Mesodermal cell (in vitro differentiated cells): ENCODE results near the gene CCDC74A. TPM values are rescaled to one million over a fixed set of nuclear protein-coding genes. Genes with fewer than 3 reads are reported as not detected.
"Not testable (repeated sequence)": the region's sequence is repeated elsewhere in the genome, so short reads cannot be mapped to it uniquely, and the experiment has no call there.

Experiments used
- H3K27ac ChIP-seq: 2 replicates; pipeline ENCODE4 v1.7.0; 2013; ENCODE audit warnings: mild to moderate bottlenecking, low read depth, low read length, moderate library complexity; ENCODE audit not compliant: severe bottlenecking
- H3K36me3 ChIP-seq: 2 replicates; pipeline ENCODE4 v1.7.1; 2013; ENCODE audit warnings: mild to moderate bottlenecking, low read length, moderate library complexity; ENCODE audit not compliant: control insufficient read depth, insufficient read depth
- H3K4me1 ChIP-seq: one replicate; pipeline ENCODE4 v1.7.1; 2013; ENCODE audit warnings: mild to moderate bottlenecking, low read length; ENCODE audit not compliant: insufficient read depth, control insufficient read depth, poor library complexity, severe bottlenecking
- H3K4me3 ChIP-seq: 2 replicates; pipeline ENCODE4 v1.7.0; 2013; ENCODE audit warnings: low read length, control low read depth, mild to moderate bottlenecking; ENCODE audit not compliant: insufficient read depth, poor library complexity, severe bottlenecking; ENCODE audit errors: extremely low read depth
- H3K9me3 ChIP-seq: 2 replicates; pipeline ENCODE4 v1.7.1; 2013; ENCODE audit warnings: mild to moderate bottlenecking, low read length, moderate library complexity; ENCODE audit not compliant: control insufficient read depth
- WGBS, 2 experiments: methylation state at CpG; one replicate each; pipeline ENCODE4 v1.1.5; 2013; ENCODE audit warnings: missing lambda C conversion rate in 2 of 2; ENCODE audit not compliant: insufficient coverage in 2 of 2; 5-methylcytosine and 5-hydroxymethylcytosine counted together
- polyA plus RNA-seq, 2 experiments: library from polyadenylated mRNA; stranded (reverse); fragments of 50-300 nt; gene quantifications; one replicate each; pipeline ENCODE4 v1.2.3, GENCODE V29; 2013

CCDC74A gene
- 52.0 TPM for polyA plus RNA-seq (2013, experiment 1 of 2)
- 41.9 TPM for polyA plus RNA-seq (2013, experiment 2 of 2)

- not testable (repeated sequence) for H3K27ac ChIP-seq, H3K4me1 ChIP-seq, H3K9me3 ChIP-seq, H3K36me3 ChIP-seq
- H3K4me3 ChIP-seq: peak within 1 kb of the TSS; percentile 29
- WGBS, 2 experiments: 49 to 52% methylated on average over 15 to 26 of the region's 47 CpGs
These were observed at the start of gene CCDC74A for GRCh38 chr2:131527131-131528001. Gene CCDC74A, plus strand, starts transcription at chr2:131527888. Its CDS starts 83 bp downstream, at chr2:131527971.

- not testable (repeated sequence) for H3K27ac ChIP-seq, H3K4me1 ChIP-seq, H3K9me3 ChIP-seq, H3K4me3 ChIP-seq, H3K36me3 ChIP-seq
- 95 to 100% methylated on average over 5 to 7 of the region's 18 CpGs for WGBS, 2 experiments
These were observed 49.4 kb upstream of the CCDC74A start for GRCh38 chr2:131478074-131478849.

- WGBS, 2 experiments: 94 to 95% methylated on average over 3 to 4 of the region's 9 CpGs
- H3K27ac ChIP-seq, H3K9me3 ChIP-seq, H3K4me3 ChIP-seq, H3K4me1 ChIP-seq, H3K36me3 ChIP-seq: not testable (repeated sequence)
These were observed 48.7 kb upstream of the CCDC74A start for GRCh38 chr2:131478850-131479461.

- not testable (repeated sequence) for H3K27ac ChIP-seq, H3K9me3 ChIP-seq, H3K4me1 ChIP-seq, H3K36me3 ChIP-seq, H3K4me3 ChIP-seq
- WGBS, 2 experiments: 92 to 96% methylated on average over 6 of the region's 20 CpGs
These were observed 47.3 kb upstream of the CCDC74A start for GRCh38 chr2:131480351-131480750.

- WGBS, 2 experiments: 88 to 89% methylated on average over 13 of the region's 19 CpGs
- H3K36me3 ChIP-seq, H3K27ac ChIP-seq, H3K4me1 ChIP-seq, H3K4me3 ChIP-seq, H3K9me3 ChIP-seq: not testable (repeated sequence)
These were observed 45.1 kb upstream of the CCDC74A start for GRCh38 chr2:131482506-131483155.

- not testable (repeated sequence) for H3K4me3 ChIP-seq, H3K4me1 ChIP-seq, H3K27ac ChIP-seq, H3K9me3 ChIP-seq
- peaks cover 11% of the 10 kb centered on the region for H3K36me3 ChIP-seq
- WGBS, 2 experiments: 94 to 96% methylated on average over 17 to 20 of the region's 24 CpGs
These were observed 43.5 kb upstream of the CCDC74A start for GRCh38 chr2:131483981-131484820.

GRCh38 chr2:131484906-131485460 lies 42.7 kb upstream of the CCDC74A start:
- not testable (repeated sequence) for H3K27ac ChIP-seq, H3K4me3 ChIP-seq, H3K4me1 ChIP-seq, H3K9me3 ChIP-seq
- WGBS, 2 experiments: 93 to 97% methylated on average over 5 to 10 of the region's 11 CpGs
- H3K36me3 ChIP-seq: peaks cover 16% of the 10 kb centered on the region

- H3K9me3 ChIP-seq, H3K27ac ChIP-seq, H3K4me1 ChIP-seq, H3K4me3 ChIP-seq: not testable (repeated sequence)
- 87 to 94% methylated on average over 7 to 12 of the region's 14 CpGs for WGBS, 2 experiments
- H3K36me3 ChIP-seq: peaks cover 21% of the 10 kb centered on the region
These were observed 41.3 kb upstream of the CCDC74A start for GRCh38 chr2:131486201-131486902.
